Measurements from ENCODE around the gene DPYD. TPM values are rescaled to one million over a fixed set of nuclear protein-coding genes. Genes with fewer than 3 reads are reported as not detected.

The DPYD gene
- total RNA-seq, 4 donors from 2014 or later: 35.7 to 65.4 (median 43.7) TPM

DNA sequence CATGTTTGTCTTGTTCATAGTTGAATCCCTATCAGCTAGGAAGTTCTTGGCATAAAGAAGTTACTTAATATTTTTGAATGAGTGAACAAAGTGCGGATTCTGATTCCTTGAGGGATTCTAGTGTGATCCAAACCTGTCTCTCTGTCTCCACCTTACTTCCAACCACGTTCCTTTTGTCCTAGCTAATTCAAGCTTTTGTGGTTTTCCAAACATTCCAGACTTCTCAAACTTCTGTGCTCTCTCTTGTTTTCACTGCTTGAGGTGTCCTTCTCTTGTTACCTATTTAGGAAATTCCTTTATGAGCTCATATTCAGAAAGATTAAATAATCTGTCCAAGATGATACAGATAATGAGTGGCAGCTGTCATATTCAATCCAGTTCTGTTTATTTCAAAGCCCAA, 846.1 kb downstream of the DPYD start:
- Histone ChIP-seq H3K4me1 (no peaks in the 10 kb centered on the region), H3K27me3 (no peaks in the 10 kb centered on the region), H3K9me3 (no peaks in the 10 kb centered on the region), H3K27ac (no peak overlapping the region), H3K36me3 (peaks cover 0 to 13% (median 0%) of the 10 kb centered on the region in 3 donors), H3K4me3 (no peak overlapping the region)
- WGBS, 2 donors: 76 to 83% methylated on average over 2 of the region's 2 CpGs
- TF ChIP-seq POLR2A (IDR thresholded peaks at IDR 0.05): no peak
- TF ChIP-seq, protein P1, sequence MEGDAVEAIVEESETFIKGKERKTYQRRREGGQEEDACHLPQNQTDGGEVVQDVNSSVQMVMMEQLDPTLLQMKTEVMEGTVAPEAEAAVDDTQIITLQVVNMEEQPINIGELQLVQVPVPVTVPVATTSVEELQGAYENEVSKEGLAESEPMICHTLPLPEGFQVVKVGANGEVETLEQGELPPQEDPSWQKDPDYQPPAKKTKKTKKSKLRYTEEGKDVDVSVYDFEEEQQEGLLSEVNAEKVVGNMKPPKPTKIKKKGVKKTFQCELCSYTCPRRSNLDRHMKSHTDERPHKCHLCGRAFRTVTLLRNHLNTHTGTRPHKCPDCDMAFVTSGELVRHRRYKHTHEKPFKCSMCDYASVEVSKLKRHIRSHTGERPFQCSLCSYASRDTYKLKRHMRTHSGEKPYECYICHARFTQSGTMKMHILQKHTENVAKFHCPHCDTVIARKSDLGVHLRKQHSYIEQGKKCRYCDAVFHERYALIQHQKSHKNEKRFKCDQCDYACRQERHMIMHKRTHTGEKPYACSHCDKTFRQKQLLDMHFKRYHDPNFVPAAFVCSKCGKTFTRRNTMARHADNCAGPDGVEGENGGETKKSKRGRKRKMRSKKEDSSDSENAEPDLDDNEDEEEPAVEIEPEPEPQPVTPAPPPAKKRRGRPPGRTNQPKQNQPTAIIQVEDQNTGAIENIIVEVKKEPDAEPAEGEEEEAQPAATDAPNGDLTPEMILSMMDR (IDR thresholded peaks at IDR 0.05): no peak
- no peak for TF ChIP-seq EP300 (IDR thresholded peaks at IDR 0.05)
- DNase-seq (ENCODE audit: low spot score in 2 of 2): no peak

DNA sequence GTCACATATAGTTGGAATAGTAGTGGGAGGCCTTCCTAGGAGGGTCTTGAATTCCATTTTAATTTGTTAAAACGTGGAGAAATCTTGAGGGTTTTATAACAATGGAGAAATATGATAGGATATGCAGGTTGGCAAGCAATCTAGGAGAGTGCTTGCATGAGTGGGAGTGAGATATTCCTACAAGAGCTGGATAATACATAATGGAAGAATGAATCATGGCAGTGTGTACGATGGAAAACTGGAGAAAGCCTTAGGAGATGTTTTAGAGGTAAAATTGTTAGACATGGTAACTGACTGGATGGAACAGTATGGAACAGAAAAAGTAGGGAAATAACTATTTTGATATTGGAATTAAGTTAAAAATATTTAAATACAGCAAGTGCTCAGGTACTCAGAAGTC, 846.9 kb downstream of the DPYD start:
- WGBS, 2 donors: 50 to 58% methylated on average over 2 of the region's 2 CpGs
- no peaks in the 10 kb centered on the region for H3K4me1 ChIP-seq
- H3K27ac ChIP-seq: no peak overlapping the region
- H3K4me3 ChIP-seq: no peak overlapping the region
- H3K27me3 ChIP-seq: no peaks in the 10 kb centered on the region
- peaks cover 0 to 10% (median 0%) of the 10 kb centered on the region in 3 donors for H3K36me3 ChIP-seq
- no peak for DNase-seq (ENCODE audit: low spot score in 2 of 2)
- no peaks in the 10 kb centered on the region for H3K9me3 ChIP-seq
- TF ChIP-seq EP300 (IDR thresholded peaks at IDR 0.05): no peak

DNA sequence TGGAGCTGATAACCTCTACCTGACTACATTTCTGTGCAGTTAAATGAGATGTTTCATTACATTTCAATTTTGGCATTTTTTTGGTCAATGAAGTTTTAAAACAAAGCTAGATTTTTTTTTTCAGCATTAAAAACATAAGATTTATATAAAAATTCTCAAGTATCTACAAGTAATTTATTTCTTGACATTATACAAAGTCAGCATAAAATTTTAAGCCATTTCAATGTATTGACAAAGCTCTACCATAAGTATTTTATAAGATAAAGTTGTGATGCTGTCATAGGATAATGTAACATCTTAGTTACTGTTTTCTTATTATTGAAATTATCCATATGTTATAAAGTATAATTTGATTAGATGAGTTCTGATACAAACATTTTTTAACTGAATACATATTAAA, 847.7 kb downstream of the DPYD start:
- DNase-seq (ENCODE audit: low spot score in 2 of 2): no peak
- no peak overlapping the region for H3K4me3 ChIP-seq
- no peak overlapping the region for H3K27ac ChIP-seq
- TF ChIP-seq, protein P1 (IDR thresholded peaks at IDR 0.05): no peak
- TF ChIP-seq EP300 (IDR thresholded peaks at IDR 0.05) (no peak), POLR2A (IDR thresholded peaks at IDR 0.05) (no peak)
- no peaks in the 10 kb centered on the region for H3K9me3 ChIP-seq
- H3K4me1 ChIP-seq: no peaks in the 10 kb centered on the region
- no peaks in the 10 kb centered on the region for H3K27me3 ChIP-seq
- peaks cover 0 to 10% (median 0%) of the 10 kb centered on the region in 3 donors for H3K36me3 ChIP-seq

DNA sequence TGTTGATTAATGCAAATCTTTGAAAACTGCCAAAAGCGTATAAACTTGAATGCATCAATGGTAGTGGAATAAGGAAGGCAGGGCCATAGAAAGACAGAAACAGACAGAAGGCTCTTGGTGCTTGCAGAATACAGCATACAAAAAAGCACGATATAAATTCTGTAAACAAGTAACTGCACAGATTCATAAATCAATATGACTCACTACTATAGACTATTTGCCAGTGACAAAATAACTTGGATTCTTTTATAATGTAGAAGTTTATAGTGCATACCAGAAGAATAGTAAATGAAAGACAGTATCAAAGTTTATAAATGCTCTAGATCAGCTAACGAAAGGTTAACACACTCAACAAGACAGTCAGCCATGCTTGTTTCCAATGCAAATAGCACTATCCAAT, 849.7 kb downstream of the DPYD start:
- Histone ChIP-seq H3K27ac (no peak overlapping the region), H3K4me3 (no peak overlapping the region), H3K27me3 (no peaks in the 10 kb centered on the region), H3K9me3 (peaks cover 0 to 7% (median 1%) of the 10 kb centered on the region in 4 donors), H3K4me1 (no peaks in the 10 kb centered on the region), H3K36me3 (peaks cover 0 to 5% (median 0%) of the 10 kb centered on the region in 3 donors)
- 66 to 68% methylated on average over 3 of the region's 3 CpGs for WGBS, 2 donors
- DNase-seq (ENCODE audit: low spot score in 2 of 2): no peak
- no peak for TF ChIP-seq EP300 (IDR thresholded peaks at IDR 0.05)
- no peak for TF ChIP-seq POLR2A (IDR thresholded peaks at IDR 0.05)
- TF ChIP-seq, protein P1 (IDR thresholded peaks at IDR 0.05): no peak

DNA sequence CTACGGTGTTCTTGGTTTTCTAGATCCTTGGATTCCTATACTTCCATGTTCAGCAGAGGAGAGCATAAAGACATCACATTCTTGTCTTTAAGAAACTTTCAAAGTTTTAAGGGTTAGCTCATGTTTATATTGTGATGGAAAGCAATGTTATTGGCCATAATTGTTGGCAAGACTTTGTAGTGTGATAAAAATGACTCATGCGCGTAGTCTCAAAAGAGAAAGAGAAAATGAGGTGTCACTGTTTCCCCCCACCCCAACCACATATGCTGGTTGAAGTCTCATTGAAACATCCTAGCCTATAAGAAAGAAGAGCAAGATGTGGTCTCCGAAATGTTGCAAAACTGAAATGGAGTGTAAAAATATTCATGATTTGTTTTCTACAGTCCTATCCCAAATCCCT, 850.5 kb downstream of the DPYD start:
- H3K27ac ChIP-seq: no peak overlapping the region
- peaks cover 0 to 9% (median 2%) of the 10 kb centered on the region in 4 donors for H3K9me3 ChIP-seq
- no peaks in the 10 kb centered on the region for H3K27me3 ChIP-seq
- DNase-seq (ENCODE audit: low spot score in 2 of 2): no peak
- H3K4me3 ChIP-seq: no peak overlapping the region
- TF ChIP-seq, protein P1 (IDR thresholded peaks at IDR 0.05): no peak
- TF ChIP-seq EP300 (IDR thresholded peaks at IDR 0.05) (no peak), POLR2A (IDR thresholded peaks at IDR 0.05) (no peak)
- no peaks in the 10 kb centered on the region for H3K4me1 ChIP-seq
- WGBS, 2 donors: 84 to 93% methylated on average over 4 of the region's 4 CpGs
- peaks cover 0 to 2% (median 0%) of the 10 kb centered on the region in 3 donors for H3K36me3 ChIP-seq

DNA sequence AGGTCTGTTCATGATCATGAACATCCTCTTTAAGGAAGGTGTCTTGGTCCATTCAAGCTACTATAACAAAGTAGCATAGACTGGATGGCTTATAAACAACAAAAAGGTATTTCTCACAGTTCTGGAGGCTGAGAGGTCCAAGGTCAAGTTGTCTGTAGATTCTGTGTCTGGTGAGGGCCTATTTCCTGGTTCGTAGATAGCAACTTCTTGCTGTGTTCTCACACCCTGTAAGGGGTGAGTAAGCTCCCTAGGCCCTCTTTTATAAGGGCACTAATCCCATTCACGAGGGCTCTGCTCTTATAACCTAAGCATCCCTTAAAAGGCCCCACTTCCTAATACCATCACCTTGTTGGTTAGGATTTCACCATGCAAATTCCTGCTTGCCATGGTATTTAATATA, 851.5 kb downstream of the DPYD start:
- no peaks in the 10 kb centered on the region for H3K27me3 ChIP-seq
- H3K27ac ChIP-seq: no peak overlapping the region
- WGBS, 2 donors: 79 to 88% methylated on average over 2 of the region's 2 CpGs
- TF ChIP-seq, protein P1 (IDR thresholded peaks at IDR 0.05): no peak
- TF ChIP-seq POLR2A (IDR thresholded peaks at IDR 0.05) (no peak), EP300 (IDR thresholded peaks at IDR 0.05) (no peak)
- no peak for DNase-seq (ENCODE audit: low spot score in 2 of 2)
- H3K4me3 ChIP-seq: no peak overlapping the region
- no peaks in the 10 kb centered on the region for H3K4me1 ChIP-seq
- peaks cover 0 to 9% (median 2%) of the 10 kb centered on the region in 4 donors for H3K9me3 ChIP-seq
- no peaks in the 10 kb centered on the region for H3K36me3 ChIP-seq

Measured in tibial nerve (tissue), 4 donors.